HG02973 (cell line): ENCODE data around the gene BLNK.
A peak's percentile ranks its signal among the peaks of the same experiment; 100 is the strongest.

Experiments
- ATAC-seq: cut with Tn5 transposase; IDR thresholded peaks from one replicate; pipeline ENCODE4 v1.9.1; 2021; ENCODE audit warnings: moderate library complexity; ENCODE audit not compliant: unreplicated experiment

The BLNK gene

GRCh38 chr10:96264938-96265337 is 6.4 kb downstream of the BLNK start:
- ATAC-seq, result no peak

GRCh38 chr10:96263669-96264068 is 7.7 kb downstream of the BLNK start:
- no peak for ATAC-seq

- ATAC-seq, result no peak
Measured at GRCh38 chr10:96263176-96263575, 8.2 kb downstream of the BLNK start.

GRCh38 chr10:96261930-96262329 is 9.4 kb downstream of the BLNK start:
- no peak for ATAC-seq

- ATAC-seq, result no peak
Measured at GRCh38 chr10:96261132-96261531, 10.2 kb downstream of the BLNK start.

GRCh38 chr10:96260014-96260413 is 11.4 kb downstream of the BLNK start:
- no peak for ATAC-seq

- ATAC-seq, result no peak
Measured at GRCh38 chr10:96259150-96259549, 12.2 kb downstream of the BLNK start.

GRCh38 chr10:96257944-96258343 is 13.4 kb downstream of the BLNK start:
- no peak for ATAC-seq

- ATAC-seq, result no peak
Measured at GRCh38 chr10:96255549-96256333, 15.6 kb downstream of the BLNK start.

- no peak for ATAC-seq
Measured at GRCh38 chr10:96254976-96255375, 16.4 kb downstream of the BLNK start.

GRCh38 chr10:96252730-96253129 is 18.6 kb downstream of the BLNK start:
- no peak for ATAC-seq

- no peak for ATAC-seq
Measured at GRCh38 chr10:96250349-96250748, 21.0 kb downstream of the BLNK start.

GRCh38 chr10:96249264-96249663 is 22.1 kb downstream of the BLNK start:
- no peak for ATAC-seq

- ATAC-seq, result peak; percentile 97
Measured at GRCh38 chr10:96244354-96244753, 27.0 kb downstream of the BLNK start.

- ATAC-seq, result no peak
Measured at GRCh38 chr10:96243296-96243695, 28.1 kb downstream of the BLNK start.

GRCh38 chr10:96242822-96243221 is 28.5 kb downstream of the BLNK start:
- no peak for ATAC-seq

GRCh38 chr10:96238646-96239623 is 32.4 kb downstream of the BLNK start:
- ATAC-seq, result no peak

- ATAC-seq, result no peak
Measured at GRCh38 chr10:96236876-96237275, 34.5 kb downstream of the BLNK start.

- no peak for ATAC-seq
Measured at GRCh38 chr10:96236090-96236478, 35.3 kb downstream of the BLNK start.

- no peak for ATAC-seq
Measured at GRCh38 chr10:96235326-96236089, 35.9 kb downstream of the BLNK start.

- no peak for ATAC-seq
Measured at GRCh38 chr10:96233959-96234358, 37.4 kb downstream of the BLNK start.
